Liver (tissue), 3 donors: ENCODE data around the gene U2AF1.
"Not testable (repeated sequence)": the region's sequence is repeated elsewhere in the genome, so short reads cannot be mapped to it uniquely, and the experiment has no call there.

Experiments used
- ATF3 ChIP-seq: IDR thresholded peaks from 2 replicates; pipeline ENCODE4 v1.6.1; 2016; ENCODE audit warnings: antibody characterized with exemption
- FOXA1 ChIP-seq: IDR thresholded peaks from 2 replicates; pipeline ENCODE4 v1.6.1; 2016; ENCODE audit warnings: antibody characterized with exemption
- GABPA ChIP-seq, 2 donors: IDR thresholded peaks in 1 of 2; conservative IDR thresholded peaks in 1 of 2; 2 replicates each; pipeline ENCODE4 v1.6.1; 2016; ENCODE audit warnings: antibody characterized with exemption in 2 of 2, mild to moderate bottlenecking in 1 of 2, moderate library complexity in 1 of 2
- HNF4A ChIP-seq, 2 donors: conservative IDR thresholded peaks; 2 replicates each; pipeline ENCODE4 v1.6.1; 2016; ENCODE audit warnings: antibody characterized with exemption in 2 of 2, mild to moderate bottlenecking in 2 of 2
- JUND ChIP-seq, 2 donors: IDR thresholded peaks; 2 replicates each; pipeline ENCODE4 v1.6.1; 2016; ENCODE audit warnings: antibody characterized with exemption in 2 of 2
- RAD21 ChIP-seq, 2 donors: IDR thresholded peaks; 2 replicates each; pipeline ENCODE4 v1.6.1; 2016; ENCODE audit warnings: antibody characterized with exemption in 2 of 2, mild to moderate bottlenecking in 2 of 2
- REST ChIP-seq: IDR thresholded peaks from 2 replicates; pipeline ENCODE4 v1.6.1; 2016; ENCODE audit warnings: antibody characterized with exemption, mild to moderate bottlenecking
- SP1 ChIP-seq: IDR thresholded peaks from 2 replicates; pipeline ENCODE4 v1.6.1; 2018; ENCODE audit warnings: antibody characterized with exemption, mild to moderate bottlenecking
- TAF1 ChIP-seq: conservative IDR thresholded peaks from 2 replicates; pipeline ENCODE4 v1.6.1; 2016; ENCODE audit warnings: antibody characterized with exemption, mild to moderate bottlenecking
- YY1 ChIP-seq: IDR thresholded peaks from 2 replicates; pipeline ENCODE4 v1.6.1; 2016; ENCODE audit warnings: antibody characterized with exemption, mild to moderate bottlenecking
- TF ChIP-seq, protein P1 (sequence below): fragments of 150-350 bp; IDR thresholded peaks from 2 replicates; pipeline ENCODE4 v1.5.1; 2017; ENCODE audit warnings: improper control_type of control experiment, low read depth, low read length; ENCODE audit not compliant: missing input control
- donor health status: healthy.
- donor health status: healthy.

DNA sequence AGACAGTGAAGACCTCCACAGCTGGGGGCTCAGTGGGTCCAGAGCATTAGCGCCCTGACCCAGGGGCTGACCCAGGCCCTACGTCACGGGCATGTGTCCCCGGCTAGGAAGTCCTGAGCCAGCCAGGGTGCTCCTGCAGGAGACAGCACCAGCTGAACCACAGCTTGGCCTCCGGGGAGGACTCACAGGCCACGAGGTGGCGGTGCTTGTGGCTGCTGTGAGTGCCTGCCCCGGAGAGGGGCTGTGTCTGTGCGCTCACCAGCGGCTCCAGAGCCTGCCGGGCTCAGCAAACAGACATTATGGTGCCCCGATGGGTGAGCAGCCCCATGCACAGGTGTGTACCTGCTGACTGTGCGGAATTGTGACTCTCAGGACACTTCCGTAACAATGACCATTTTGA is 62.8 kb downstream of the U2AF1 start:
- TF ChIP-seq, protein P1, sequence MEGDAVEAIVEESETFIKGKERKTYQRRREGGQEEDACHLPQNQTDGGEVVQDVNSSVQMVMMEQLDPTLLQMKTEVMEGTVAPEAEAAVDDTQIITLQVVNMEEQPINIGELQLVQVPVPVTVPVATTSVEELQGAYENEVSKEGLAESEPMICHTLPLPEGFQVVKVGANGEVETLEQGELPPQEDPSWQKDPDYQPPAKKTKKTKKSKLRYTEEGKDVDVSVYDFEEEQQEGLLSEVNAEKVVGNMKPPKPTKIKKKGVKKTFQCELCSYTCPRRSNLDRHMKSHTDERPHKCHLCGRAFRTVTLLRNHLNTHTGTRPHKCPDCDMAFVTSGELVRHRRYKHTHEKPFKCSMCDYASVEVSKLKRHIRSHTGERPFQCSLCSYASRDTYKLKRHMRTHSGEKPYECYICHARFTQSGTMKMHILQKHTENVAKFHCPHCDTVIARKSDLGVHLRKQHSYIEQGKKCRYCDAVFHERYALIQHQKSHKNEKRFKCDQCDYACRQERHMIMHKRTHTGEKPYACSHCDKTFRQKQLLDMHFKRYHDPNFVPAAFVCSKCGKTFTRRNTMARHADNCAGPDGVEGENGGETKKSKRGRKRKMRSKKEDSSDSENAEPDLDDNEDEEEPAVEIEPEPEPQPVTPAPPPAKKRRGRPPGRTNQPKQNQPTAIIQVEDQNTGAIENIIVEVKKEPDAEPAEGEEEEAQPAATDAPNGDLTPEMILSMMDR = not testable (repeated sequence)
- TF ChIP-seq RAD21 (IDR thresholded peaks at IDR 0.05); HNF4A (conservative IDR thresholded peaks at IDR 0.05); TAF1; ATF3; REST; SP1; JUND (IDR thresholded peaks at IDR 0.05); FOXA1; YY1; GABPA (IDR thresholded peaks at IDR 0.05 in 1 of 2, conservative IDR thresholded peaks at IDR 0.05 in 1 of 2): not testable (repeated sequence)
